ENCODE data around the gene ADORA2A.
A peak's percentile ranks its signal among the peaks of the same experiment; 100 is the strongest.

The ADORA2A gene

GRCh38 chr22:24427500-24428164 is at the start of gene ADORA2A:
TSS of gene ADORA2A (plus strand) at chr22:24427599. CDS start at chr22:24433405, 5,806 bp downstream.
- DNase-seq (ENCODE audit: low spot score), result peak; percentile 84

GRCh38 chr22:24379536-24379935 is 47.9 kb upstream of the ADORA2A start:
- DNase-seq (ENCODE audit: low spot score), result no peak

GRCh38 chr22:24380220-24380904 is 47.0 kb upstream of the ADORA2A start:
- DNase-seq (ENCODE audit: low spot score), result no peak

GRCh38 chr22:24380905-24381230 is 46.5 kb upstream of the ADORA2A start:
- no peak for DNase-seq (ENCODE audit: low spot score)

- no peak for DNase-seq (ENCODE audit: low spot score)
Observed at GRCh38 chr22:24383061-24383460, 44.3 kb upstream of the ADORA2A start.

GRCh38 chr22:24384131-24384530 is 43.3 kb upstream of the ADORA2A start:
- DNase-seq (ENCODE audit: low spot score), result no peak

- DNase-seq (ENCODE audit: low spot score), result no peak
Observed at GRCh38 chr22:24386937-24387471, 40.4 kb upstream of the ADORA2A start.

- no peak for DNase-seq (ENCODE audit: low spot score)
Observed at GRCh38 chr22:24389680-24390079, 37.7 kb upstream of the ADORA2A start.

GRCh38 chr22:24390156-24390555 is 37.2 kb upstream of the ADORA2A start:
- no peak for DNase-seq (ENCODE audit: low spot score)

- no peak for DNase-seq (ENCODE audit: low spot score)
Observed at GRCh38 chr22:24390576-24390975, 36.8 kb upstream of the ADORA2A start.

GRCh38 chr22:24391836-24392217 is 35.6 kb upstream of the ADORA2A start:
- no peak for DNase-seq (ENCODE audit: low spot score)

GRCh38 chr22:24392218-24392931 is 35.0 kb upstream of the ADORA2A start:
- DNase-seq (ENCODE audit: low spot score), result no peak

- DNase-seq (ENCODE audit: low spot score), result no peak
Observed at GRCh38 chr22:24393012-24393559, 34.3 kb upstream of the ADORA2A start.

GRCh38 chr22:24393848-24394247 is 33.6 kb upstream of the ADORA2A start:
- DNase-seq (ENCODE audit: low spot score), result no peak

GRCh38 chr22:24394254-24394653 is 33.1 kb upstream of the ADORA2A start:
- DNase-seq (ENCODE audit: low spot score), result no peak

- DNase-seq (ENCODE audit: low spot score), result no peak
Observed at GRCh38 chr22:24398409-24398808, 29.0 kb upstream of the ADORA2A start.

GRCh38 chr22:24400034-24400725 is 27.2 kb upstream of the ADORA2A start:
- no peak for DNase-seq (ENCODE audit: low spot score)

- peak; percentile 56 for DNase-seq (ENCODE audit: low spot score)
Observed at GRCh38 chr22:24400726-24401596, 26.4 kb upstream of the ADORA2A start.

GRCh38 chr22:24401931-24402367 is 25.4 kb upstream of the ADORA2A start:
- DNase-seq (ENCODE audit: low spot score), result no peak

GRCh38 chr22:24402460-24403192 is 24.8 kb upstream of the ADORA2A start:
- DNase-seq (ENCODE audit: low spot score), result no peak
